ENCODE measurements around the gene RNF41. TPM values are rescaled to one million over a fixed set of nuclear protein-coding genes. Genes with fewer than 3 reads are reported as not detected.

The RNF41 gene
- total RNA-seq, 1 donor from 2014 or later = 25.1 TPM

GRCh38 chr12:56178347-56178746, 43.4 kb downstream of the RNF41 start:
- TF ChIP-seq CTCF (conservative IDR thresholded peaks at IDR 0.05; ENCODE audit: low read depth, low read length) = no peak
- no peak for DNase-seq (ENCODE audit: low read depth)
- H3K4me3 ChIP-seq (ENCODE audit: low read depth, low read length) = no peak overlapping the region

- TF ChIP-seq CTCF (conservative IDR thresholded peaks at IDR 0.05; ENCODE audit: low read depth, low read length) = no peak
- no peak for DNase-seq (ENCODE audit: low read depth)
- H3K4me3 ChIP-seq (ENCODE audit: low read depth, low read length) = no peak overlapping the region
Observed at GRCh38 chr12:56172839-56173238, 48.9 kb downstream of the RNF41 start.

GRCh38 chr12:56169229-56169759, 52.4 kb downstream of the RNF41 start:
- no peak for DNase-seq (ENCODE audit: low read depth)
- no peak for TF ChIP-seq CTCF (conservative IDR thresholded peaks at IDR 0.05; ENCODE audit: low read depth, low read length)
- no peak overlapping the region for H3K4me3 ChIP-seq (ENCODE audit: low read depth, low read length)

GRCh38 chr12:56165369-56165768, 56.4 kb downstream of the RNF41 start:
- no peak for DNase-seq (ENCODE audit: low read depth)
- H3K4me3 ChIP-seq (ENCODE audit: low read depth, low read length) = no peak overlapping the region
- no peak for TF ChIP-seq CTCF (conservative IDR thresholded peaks at IDR 0.05; ENCODE audit: low read depth, low read length)

- no peak for DNase-seq (ENCODE audit: low read depth)
- TF ChIP-seq CTCF (conservative IDR thresholded peaks at IDR 0.05; ENCODE audit: low read depth, low read length) = no peak
- no peak overlapping the region for H3K4me3 ChIP-seq (ENCODE audit: low read depth, low read length)
Observed at GRCh38 chr12:56164345-56164729, 57.4 kb downstream of the RNF41 start.

- no peak overlapping the region for H3K4me3 ChIP-seq (ENCODE audit: low read depth, low read length)
- no peak for DNase-seq (ENCODE audit: low read depth)
- TF ChIP-seq CTCF (conservative IDR thresholded peaks at IDR 0.05; ENCODE audit: low read depth, low read length) = no peak
Observed at GRCh38 chr12:56163533-56164344, 58.0 kb downstream of the RNF41 start.
